Measurements from ENCODE around the gene C22orf39. TPM values are rescaled to one million over a fixed set of nuclear protein-coding genes. Genes with fewer than 3 reads are reported as not detected.

C22orf39 gene
- total RNA-seq, 1 experiment from 2014 or later: 26.5 TPM

GRCh38 chr22:19469421-19469820, 21.9 kb upstream of the C22orf39 start:
- ChIA-PET POLR2A (interaction anchor here (0.5 kb wide), 1 partner anchor 14 kb away, joined by 3 read pairs; no protein-coding TSS in a partner anchor), CTCF (no interaction called here)
- H3K27ac Mint-ChIP-seq: no peak overlapping the region
- ATAC-seq: no peak
- DNase-seq (ENCODE audit: low spot score): no peak
- peaks cover 62% of the 10 kb centered on the region for H3K36me3 Mint-ChIP-seq
- no peaks in the 10 kb centered on the region for H3K4me1 Mint-ChIP-seq
- no peak for TF ChIP-seq AFF4 (CRISPR knock-in tag; IDR thresholded peaks at IDR 0.05; ENCODE audit: borderline replicate concordance)
- no peak for TF ChIP-seq CTCF (IDR thresholded peaks at IDR 0.05)
- TF ChIP-seq GRHL2 (CRISPR knock-in tag; IDR thresholded peaks at IDR 0.05; ENCODE audit: insufficient replicate concordance, severe bottlenecking): no peak
- TF ChIP-seq FOXJ3 (CRISPR knock-in tag; IDR thresholded peaks at IDR 0.05; ENCODE audit: borderline replicate concordance): no peak
- no peak for TF ChIP-seq ZNF396 (CRISPR knock-in tag; IDR thresholded peaks at IDR 0.05; ENCODE audit: borderline replicate concordance)
- no peak for TF ChIP-seq ZNF232 (CRISPR knock-in tag; IDR thresholded peaks at IDR 0.05)
- TF ChIP-seq NFE2L1 (CRISPR knock-in tag; IDR thresholded peaks at IDR 0.05): no peak
- no peak for TF ChIP-seq SMAD4 (CRISPR knock-in tag; IDR thresholded peaks at IDR 0.05)
- TF ChIP-seq E2F5 (CRISPR knock-in tag; IDR thresholded peaks at IDR 0.05): no peak
- no peak for TF ChIP-seq ATF1 (CRISPR knock-in tag; IDR thresholded peaks at IDR 0.05)
- no peak for TF ChIP-seq ZNF281 (CRISPR knock-in tag; IDR thresholded peaks at IDR 0.05)
- no peak overlapping the region for H3K4me3 Mint-ChIP-seq
- H3K9me3 Mint-ChIP-seq: no peaks in the 10 kb centered on the region
- H3K27me3 Mint-ChIP-seq (ENCODE audit: low read depth): no peaks in the 10 kb centered on the region

GRCh38 chr22:19467912-19468311, 20.4 kb upstream of the C22orf39 start:
- Mint-ChIP-seq H3K4me1 (no peaks in the 10 kb centered on the region), H3K27me3 (ENCODE audit: low read depth) (no peaks in the 10 kb centered on the region), H3K36me3 (peaks cover 60% of the 10 kb centered on the region), H3K27ac (no peak overlapping the region), H3K9me3 (no peaks in the 10 kb centered on the region), H3K4me3 (no peak overlapping the region)
- POLR2A ChIA-PET: no interaction called here
- DNase-seq (ENCODE audit: low spot score) (no peak), ATAC-seq (no peak)
- CTCF ChIA-PET: no interaction called here
- no peak for TF ChIP-seq NR1H2 (CRISPR knock-in tag; IDR thresholded peaks at IDR 0.05)
- TF ChIP-seq ATF3 (CRISPR knock-in tag; conservative IDR thresholded peaks at IDR 0.05): no peak
- TF ChIP-seq TCF7 (CRISPR knock-in tag; IDR thresholded peaks at IDR 0.05; ENCODE audit: low read depth): no peak
- no peak for TF ChIP-seq ZNF263 (CRISPR knock-in tag; IDR thresholded peaks at IDR 0.05; ENCODE audit: low read depth)
